Measurements from ENCODE around the gene CACNA1C.

Gene CACNA1C

DNA sequence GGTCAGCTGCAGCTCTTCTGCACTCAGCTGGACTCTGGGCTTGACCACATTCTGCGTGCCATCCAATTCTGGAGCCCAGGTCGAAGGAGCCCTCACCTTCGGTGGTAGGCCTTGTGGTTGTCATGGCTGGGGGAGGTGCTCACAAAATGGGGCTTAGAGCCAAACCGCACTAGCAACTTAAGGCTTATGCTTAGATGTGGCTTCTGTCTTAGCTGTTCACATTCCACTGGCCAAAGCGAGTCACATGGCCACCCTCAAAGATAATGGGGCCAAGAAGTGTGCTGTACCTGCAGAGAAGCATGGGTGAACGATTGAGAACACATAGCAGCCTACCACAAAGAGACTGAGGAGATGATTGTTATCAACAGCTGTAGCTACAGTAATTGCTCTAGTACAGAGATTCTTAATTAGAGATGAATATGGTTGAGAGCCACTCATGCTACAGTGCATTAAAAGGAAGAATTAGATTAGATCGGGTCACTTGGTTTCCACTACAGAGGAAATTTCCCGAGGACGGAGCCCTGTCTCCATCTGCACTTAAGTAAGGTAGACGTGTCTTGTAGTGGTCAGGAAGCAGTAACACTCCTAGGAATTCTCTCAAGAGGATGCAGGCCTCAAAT is 407.4 kb downstream of the CACNA1C start:
- Histone ChIP-seq H3K27ac (no peak overlapping the region), H3K4me2 (no peak overlapping the region; the same call in 1 of the 2 replicates), H3K4me1 (ENCODE audit: low read depth, poor library complexity, severe bottlenecking) (peaks cover 17% of the 10 kb centered on the region), H3K36me3 (ENCODE audit: insufficient read depth) (no peaks in the 10 kb centered on the region), H3K79me2 (ENCODE audit: insufficient read depth, low read depth) (no peaks in the 10 kb centered on the region), H3K9ac (no peak overlapping the region), H3K27me3 (ENCODE audit: insufficient read depth, low read depth) (no peaks in the 10 kb centered on the region), H4K20me1 (ENCODE audit: insufficient read depth) (no peaks in the 10 kb centered on the region), H3K4me3 (IDR thresholded peaks at IDR 0.05; ENCODE audit: insufficient read depth, low read depth, low read length) (no peak overlapping the region), H2AFZ (ENCODE audit: low read depth) (no peak overlapping the region)
- TF ChIP-seq, protein P1, sequence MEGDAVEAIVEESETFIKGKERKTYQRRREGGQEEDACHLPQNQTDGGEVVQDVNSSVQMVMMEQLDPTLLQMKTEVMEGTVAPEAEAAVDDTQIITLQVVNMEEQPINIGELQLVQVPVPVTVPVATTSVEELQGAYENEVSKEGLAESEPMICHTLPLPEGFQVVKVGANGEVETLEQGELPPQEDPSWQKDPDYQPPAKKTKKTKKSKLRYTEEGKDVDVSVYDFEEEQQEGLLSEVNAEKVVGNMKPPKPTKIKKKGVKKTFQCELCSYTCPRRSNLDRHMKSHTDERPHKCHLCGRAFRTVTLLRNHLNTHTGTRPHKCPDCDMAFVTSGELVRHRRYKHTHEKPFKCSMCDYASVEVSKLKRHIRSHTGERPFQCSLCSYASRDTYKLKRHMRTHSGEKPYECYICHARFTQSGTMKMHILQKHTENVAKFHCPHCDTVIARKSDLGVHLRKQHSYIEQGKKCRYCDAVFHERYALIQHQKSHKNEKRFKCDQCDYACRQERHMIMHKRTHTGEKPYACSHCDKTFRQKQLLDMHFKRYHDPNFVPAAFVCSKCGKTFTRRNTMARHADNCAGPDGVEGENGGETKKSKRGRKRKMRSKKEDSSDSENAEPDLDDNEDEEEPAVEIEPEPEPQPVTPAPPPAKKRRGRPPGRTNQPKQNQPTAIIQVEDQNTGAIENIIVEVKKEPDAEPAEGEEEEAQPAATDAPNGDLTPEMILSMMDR (conservative IDR thresholded peaks at IDR 0.05; ENCODE audit: low read depth, low read length): no peak

DNA sequence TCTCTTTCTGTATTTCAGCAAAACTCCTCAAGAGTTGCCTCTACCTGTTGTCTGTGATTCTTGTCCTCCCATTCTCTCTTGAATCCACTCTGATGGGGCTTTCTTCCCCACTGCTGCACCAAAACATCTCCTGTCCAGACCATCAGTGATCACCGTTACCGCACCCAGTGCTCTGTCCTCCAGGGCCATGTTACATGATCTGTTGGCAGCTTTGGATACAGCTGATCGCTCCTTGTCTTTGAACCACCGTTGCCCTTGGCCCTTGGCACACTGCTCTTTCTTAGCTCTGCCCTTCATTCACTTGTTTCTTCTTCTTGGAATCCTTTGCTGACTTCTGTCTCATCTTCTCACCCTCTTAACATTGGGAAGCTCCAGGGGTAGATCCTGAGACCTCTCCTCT is 408.3 kb downstream of the CACNA1C start:
- H3K36me3 ChIP-seq (ENCODE audit: insufficient read depth): no peaks in the 10 kb centered on the region
- TF ChIP-seq, protein P1 (conservative IDR thresholded peaks at IDR 0.05; ENCODE audit: low read depth, low read length): no peak
- peaks cover 17% of the 10 kb centered on the region for H3K4me1 ChIP-seq (ENCODE audit: low read depth, poor library complexity, severe bottlenecking)
- H3K79me2 ChIP-seq (ENCODE audit: insufficient read depth, low read depth): no peaks in the 10 kb centered on the region
- H3K4me3 ChIP-seq (IDR thresholded peaks at IDR 0.05; ENCODE audit: insufficient read depth, low read depth, low read length): no peak overlapping the region
- H3K27ac ChIP-seq: no peak overlapping the region
- H3K9ac ChIP-seq: no peak overlapping the region
- no peaks in the 10 kb centered on the region for H3K27me3 ChIP-seq (ENCODE audit: insufficient read depth, low read depth)
- no peaks in the 10 kb centered on the region for H4K20me1 ChIP-seq (ENCODE audit: insufficient read depth)
- no peak overlapping the region for H2AFZ ChIP-seq (ENCODE audit: low read depth)
- H3K4me2 ChIP-seq: no peak overlapping the region

GRCh38 chr12:2461645-2462044 is 408.9 kb downstream of the CACNA1C start:
- Histone ChIP-seq H3K4me3 (IDR thresholded peaks at IDR 0.05; ENCODE audit: insufficient read depth, low read depth, low read length) (no peak overlapping the region), H4K20me1 (ENCODE audit: insufficient read depth) (no peaks in the 10 kb centered on the region), H3K4me1 (ENCODE audit: low read depth, poor library complexity, severe bottlenecking) (peaks cover 17% of the 10 kb centered on the region), H3K4me2 (no peak overlapping the region), H2AFZ (ENCODE audit: low read depth) (no peak overlapping the region), H3K36me3 (ENCODE audit: insufficient read depth) (no peaks in the 10 kb centered on the region), H3K79me2 (ENCODE audit: insufficient read depth, low read depth) (no peaks in the 10 kb centered on the region), H3K27ac (no peak overlapping the region), H3K9ac (no peak overlapping the region), H3K27me3 (ENCODE audit: insufficient read depth, low read depth) (no peaks in the 10 kb centered on the region)
- TF ChIP-seq, protein P1 (conservative IDR thresholded peaks at IDR 0.05; ENCODE audit: low read depth, low read length): no peak

- Histone ChIP-seq H3K27ac (no peak overlapping the region), H3K9ac (no peak overlapping the region), H3K79me2 (ENCODE audit: insufficient read depth, low read depth) (no peaks in the 10 kb centered on the region), H3K4me2 (no peak overlapping the region), H3K27me3 (ENCODE audit: insufficient read depth, low read depth) (no peaks in the 10 kb centered on the region), H4K20me1 (ENCODE audit: insufficient read depth) (no peaks in the 10 kb centered on the region), H3K4me1 (ENCODE audit: low read depth, poor library complexity, severe bottlenecking) (peaks cover 17% of the 10 kb centered on the region), H3K4me3 (IDR thresholded peaks at IDR 0.05; ENCODE audit: insufficient read depth, low read depth, low read length) (no peak overlapping the region), H3K36me3 (ENCODE audit: insufficient read depth) (no peaks in the 10 kb centered on the region), H2AFZ (ENCODE audit: low read depth) (no peak overlapping the region)
- TF ChIP-seq, protein P1 (conservative IDR thresholded peaks at IDR 0.05; ENCODE audit: low read depth, low read length): no peak
Observed at GRCh38 chr12:2462087-2462486, 409.3 kb downstream of the CACNA1C start.
